Measurements from ENCODE around the gene RECQL5.
A peak's percentile ranks its signal among the peaks of the same experiment; 100 is the strongest.

RECQL5 gene

GRCh38 chr17:75604034-75604695 lies 62.8 kb downstream of the RECQL5 start:
- no peak overlapping the region for H3K4me3 ChIP-seq
- no peak overlapping the region for H3K27ac ChIP-seq
- TF ChIP-seq, protein P1, sequence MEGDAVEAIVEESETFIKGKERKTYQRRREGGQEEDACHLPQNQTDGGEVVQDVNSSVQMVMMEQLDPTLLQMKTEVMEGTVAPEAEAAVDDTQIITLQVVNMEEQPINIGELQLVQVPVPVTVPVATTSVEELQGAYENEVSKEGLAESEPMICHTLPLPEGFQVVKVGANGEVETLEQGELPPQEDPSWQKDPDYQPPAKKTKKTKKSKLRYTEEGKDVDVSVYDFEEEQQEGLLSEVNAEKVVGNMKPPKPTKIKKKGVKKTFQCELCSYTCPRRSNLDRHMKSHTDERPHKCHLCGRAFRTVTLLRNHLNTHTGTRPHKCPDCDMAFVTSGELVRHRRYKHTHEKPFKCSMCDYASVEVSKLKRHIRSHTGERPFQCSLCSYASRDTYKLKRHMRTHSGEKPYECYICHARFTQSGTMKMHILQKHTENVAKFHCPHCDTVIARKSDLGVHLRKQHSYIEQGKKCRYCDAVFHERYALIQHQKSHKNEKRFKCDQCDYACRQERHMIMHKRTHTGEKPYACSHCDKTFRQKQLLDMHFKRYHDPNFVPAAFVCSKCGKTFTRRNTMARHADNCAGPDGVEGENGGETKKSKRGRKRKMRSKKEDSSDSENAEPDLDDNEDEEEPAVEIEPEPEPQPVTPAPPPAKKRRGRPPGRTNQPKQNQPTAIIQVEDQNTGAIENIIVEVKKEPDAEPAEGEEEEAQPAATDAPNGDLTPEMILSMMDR (IDR thresholded peaks at IDR 0.05): no peak
- DNase-seq (ENCODE audit: low spot score): no peak

GRCh38 chr17:75603123-75603522 lies 63.8 kb downstream of the RECQL5 start:
- no peak overlapping the region for H3K27ac ChIP-seq
- TF ChIP-seq, protein P1 (IDR thresholded peaks at IDR 0.05): no peak
- H3K4me3 ChIP-seq: no peak overlapping the region
- DNase-seq (ENCODE audit: low spot score): no peak

- TF ChIP-seq, protein P1 (IDR thresholded peaks at IDR 0.05): no peak
- Histone ChIP-seq H3K27ac (no peak overlapping the region), H3K4me3 (no peak overlapping the region)
- no peak for DNase-seq (ENCODE audit: low spot score)
These were observed 64.3 kb downstream of the RECQL5 start for GRCh38 chr17:75602644-75603043.

- H3K4me3 ChIP-seq: no peak overlapping the region
- H3K27ac ChIP-seq: no peak overlapping the region
- no peak for DNase-seq (ENCODE audit: low spot score)
- TF ChIP-seq, protein P1 (IDR thresholded peaks at IDR 0.05): peak; percentile 20
These were observed 65.6 kb downstream of the RECQL5 start for GRCh38 chr17:75601057-75601987.

DNA sequence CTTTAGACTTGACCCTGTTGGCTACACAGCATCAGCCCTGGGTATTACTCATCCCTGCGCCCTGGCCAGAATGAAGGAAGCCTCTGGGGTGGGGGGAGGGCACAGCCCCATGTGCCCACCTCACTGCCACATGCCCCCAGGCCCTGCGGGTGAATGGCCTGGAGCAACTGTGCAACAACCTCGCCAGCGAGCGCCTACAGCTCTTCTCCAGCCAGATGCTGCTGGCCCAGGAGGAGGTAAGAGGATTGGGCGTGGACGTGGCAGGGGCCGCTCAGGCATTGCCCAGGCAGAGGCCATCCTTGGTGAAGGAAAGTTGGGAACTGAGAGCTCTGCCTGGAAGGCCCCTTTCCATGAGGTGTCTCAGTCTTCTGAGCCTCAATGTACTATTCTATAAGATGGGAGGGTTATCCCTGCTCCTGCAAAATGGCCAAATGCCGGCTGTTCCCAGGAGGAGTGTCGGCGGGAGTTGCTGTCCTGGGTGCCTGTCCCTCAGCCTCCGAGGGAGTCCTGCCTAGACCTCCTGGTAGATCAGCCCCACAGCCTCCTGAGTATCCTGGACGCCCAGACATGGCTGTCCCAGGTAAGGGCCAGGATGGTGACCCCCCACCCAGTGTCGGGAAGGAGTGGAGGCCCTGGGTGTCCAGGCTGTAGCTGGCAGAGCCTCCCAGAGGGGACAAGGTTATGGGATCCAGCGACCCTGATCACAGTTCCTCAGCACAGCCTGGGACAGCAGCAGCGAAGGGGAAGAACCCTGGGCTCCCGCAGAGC lies 70.5 kb downstream of the RECQL5 start:
- H3K4me3 ChIP-seq: no peak overlapping the region
- no peak overlapping the region for H3K27ac ChIP-seq
- no peak for DNase-seq (ENCODE audit: low spot score)
- TF ChIP-seq, protein P1 (IDR thresholded peaks at IDR 0.05): no peak

- DNase-seq (ENCODE audit: low spot score): no peak
- TF ChIP-seq, protein P1 (IDR thresholded peaks at IDR 0.05): no peak
- no peak overlapping the region for H3K27ac ChIP-seq
- no peak overlapping the region for H3K4me3 ChIP-seq
These were observed 71.0 kb downstream of the RECQL5 start for GRCh38 chr17:75595920-75596313.
